Activated CD8-positive, alpha-beta T cell treated with anti-CD3 and anti-CD28 coated beads, Interleukin-2, amount 10 ng/mL, durations not matched to agents 7 days and 5 days (primary cell): ENCODE measurements around the gene WDR1. TPM values are rescaled to one million over a fixed set of nuclear protein-coding genes. Genes with fewer than 3 reads are reported as not detected.
A peak's percentile ranks its signal among the peaks of the same experiment; 100 is the strongest.

Source experiments
- ATAC-seq: fragments of 150-1000 bp; cut with Tn5 transposase; one replicate; pipeline ENCODE4 v1.10.0; 2021; ENCODE audit warnings: moderate library complexity
- CTCF ChIA-PET: fragments of 350-600 bp; sonication (Branson Sonifier 250); formaldehyde crosslinking; loops from one replicate; lab custom pipeline; 2021; ENCODE audit warnings: antibody characterized with exemption; lab: Charles Lee
- POLR2A ChIA-PET: fragments of 350-600 bp; sonication (Branson Sonifier 250); formaldehyde crosslinking; loops from one replicate; lab custom pipeline; 2021; ENCODE audit warnings: antibody characterized with exemption; lab: Charles Lee
- DNase-seq: peaks from one replicate; pipeline ENCODE4 v3.0.0-alpha.2; 2020
- H3K27ac Mint-ChIP-seq: one replicate; pipeline ENCODE4 v1.8.0; 2021; ENCODE audit warnings: mild to moderate bottlenecking, mixed read lengths
- H3K27me3 Mint-ChIP-seq: one replicate; pipeline ENCODE4 v1.8.0; 2021; ENCODE audit warnings: low read depth, mixed read lengths
- H3K36me3 Mint-ChIP-seq: one replicate; pipeline ENCODE4 v1.8.0; 2021; ENCODE audit warnings: low read depth, mixed read lengths
- H3K4me1 Mint-ChIP-seq: one replicate; pipeline ENCODE4 v1.8.0; 2021; ENCODE audit warnings: low read depth, mixed read lengths
- H3K4me3 Mint-ChIP-seq: one replicate; pipeline ENCODE4 v1.8.0; 2021; ENCODE audit warnings: mild to moderate bottlenecking, mixed read lengths
- H3K9me3 Mint-ChIP-seq: one replicate; pipeline ENCODE4 v1.8.0; 2022; ENCODE audit warnings: mixed read lengths; ENCODE audit not compliant: insufficient read depth
- total RNA-seq, 2 experiments: library from RNA; stranded (reverse); gene quantifications; one replicate each; pipeline ENCODE4 v1.2.3, GENCODE V29; 2021

The WDR1 gene
- total RNA-seq, result 100 to 1,000 TPM; 516 to 550 TPM

GRCh38 chr4:10116569-10117358 lies at the start of gene WDR1:
Gene WDR1, minus strand, starts transcription at chr4:10116799. Its CDS starts 133 bp downstream, at chr4:10116666.
- POLR2A ChIA-PET, result interaction anchor here (0.6 to 3.0 kb wide), 23 partner anchors 9 to 513 kb away, joined by 3 to 50 read pairs (median 5); partner anchors contain the start of gene ZNF518B
- DNase-seq (peak; percentile 93), ATAC-seq (peak; percentile 83)
- Mint-ChIP-seq H3K27ac (peak within 1 kb of the TSS; percentile 99), H3K4me3 (peak within 1 kb of the TSS; percentile 96), H3K36me3 (peaks cover 45% of the 10 kb centered on the region), H3K9me3 (no peaks in the 10 kb centered on the region), H3K4me1 (peaks cover 67% of the 10 kb centered on the region), H3K27me3 (no peaks in the 10 kb centered on the region)
- CTCF ChIA-PET, result interaction anchor here (1.5 to 7.4 kb wide), 9 partner anchors 8 to 344 kb away, joined by 5 to 52 read pairs (median 10); no protein-coding TSS in a partner anchor

- ChIA-PET CTCF (interaction anchor here (0.7 to 4.8 kb wide), 20 partner anchors 8 to 390 kb away, joined by 3 to 31 read pairs (median 4); no protein-coding TSS in a partner anchor), POLR2A (interaction anchor here (1.0 kb wide), 1 partner anchor 293 kb away, joined by 4 read pairs; the partner anchor contains the start of gene ZNF518B)
- peak; percentile 31 for DNase-seq
- H3K9me3 Mint-ChIP-seq, result no peaks in the 10 kb centered on the region
- no peak overlapping the region for H3K27ac Mint-ChIP-seq
- peaks cover 47% of the 10 kb centered on the region for H3K4me1 Mint-ChIP-seq
- H3K4me3 Mint-ChIP-seq, result no peak overlapping the region
- peaks cover 2% of the 10 kb centered on the region for H3K27me3 Mint-ChIP-seq
- no peak for ATAC-seq
- no peaks in the 10 kb centered on the region for H3K36me3 Mint-ChIP-seq
These were observed 48.3 kb upstream of the WDR1 start for GRCh38 chr4:10164877-10165283.

GRCh38 chr4:10163296-10163695 lies 46.7 kb upstream of the WDR1 start:
- DNase-seq, result no peak
- CTCF ChIA-PET, result interaction anchor here (1.1 to 4.8 kb wide), 8 partner anchors 9 to 374 kb away, joined by 3 to 31 read pairs (median 10); no protein-coding TSS in a partner anchor

GRCh38 chr4:10162341-10163000 lies 45.9 kb upstream of the WDR1 start:
- peak overlapping the region; percentile 93 for H3K27ac Mint-ChIP-seq

More at GRCh38 chr4:10163296-10163695, 46.7 kb upstream of the WDR1 start:
- peaks cover 53% of the 10 kb centered on the region for H3K4me1 Mint-ChIP-seq
- peak overlapping the region; percentile 30 for H3K27ac Mint-ChIP-seq
- H3K9me3 Mint-ChIP-seq, result no peaks in the 10 kb centered on the region
- H3K36me3 Mint-ChIP-seq, result no peaks in the 10 kb centered on the region
- H3K4me3 Mint-ChIP-seq, result no peak overlapping the region
- no peak for ATAC-seq
- POLR2A ChIA-PET, result interaction anchor here (1.3 to 2.0 kb wide), 2 partner anchors 46 to 47 kb away, joined by 4 to 10 read pairs; partner anchors contain the start of gene WDR1
- no peaks in the 10 kb centered on the region for H3K27me3 Mint-ChIP-seq

GRCh38 chr4:10161840-10162239 lies 45.2 kb upstream of the WDR1 start:
- DNase-seq (peak; percentile 81), ATAC-seq (peak; percentile 85)
- H3K4me3 Mint-ChIP-seq, result peak overlapping the region; percentile 9
- H3K9me3 Mint-ChIP-seq, result no peaks in the 10 kb centered on the region
- H3K36me3 Mint-ChIP-seq, result no peaks in the 10 kb centered on the region
- no peaks in the 10 kb centered on the region for H3K27me3 Mint-ChIP-seq
- ChIA-PET POLR2A (interaction anchor here (0.8 to 2.0 kb wide), 3 partner anchors 44 to 118 kb away, joined by 4 to 10 read pairs (median 5); no protein-coding TSS in a partner anchor), CTCF (interaction anchor here (0.8 to 5.2 kb wide), 15 partner anchors 10 to 390 kb away, joined by 3 to 97 read pairs (median 5); partner anchors contain the start of gene WDR1)
- H3K27ac Mint-ChIP-seq, result peak overlapping the region; percentile 93
- H3K4me1 Mint-ChIP-seq, result peaks cover 59% of the 10 kb centered on the region

More at GRCh38 chr4:10162341-10163000, 45.9 kb upstream of the WDR1 start:
- DNase-seq (no peak), ATAC-seq (peak; percentile 2)
- H3K4me3 Mint-ChIP-seq, result no peak overlapping the region
- CTCF ChIA-PET, result interaction anchor here (0.7 to 4.8 kb wide), 10 partner anchors 9 to 375 kb away, joined by 3 to 31 read pairs (median 8); no protein-coding TSS in a partner anchor
- H3K27me3 Mint-ChIP-seq, result no peaks in the 10 kb centered on the region
- POLR2A ChIA-PET, result interaction anchor here (1.3 to 2.0 kb wide), 2 partner anchors 45 to 46 kb away, joined by 4 to 10 read pairs; partner anchors contain the start of gene WDR1
- no peaks in the 10 kb centered on the region for H3K36me3 Mint-ChIP-seq
- H3K9me3 Mint-ChIP-seq, result no peaks in the 10 kb centered on the region
- H3K4me1 Mint-ChIP-seq, result peaks cover 59% of the 10 kb centered on the region

GRCh38 chr4:10161146-10161545 lies 44.5 kb upstream of the WDR1 start:
- Mint-ChIP-seq H3K27ac (peak overlapping the region; percentile 93), H3K36me3 (no peaks in the 10 kb centered on the region), H3K27me3 (no peaks in the 10 kb centered on the region), H3K4me1 (peaks cover 55% of the 10 kb centered on the region), H3K9me3 (no peaks in the 10 kb centered on the region), H3K4me3 (no peak overlapping the region)
- POLR2A ChIA-PET, result interaction anchor here (0.8 to 1.0 kb wide), 2 partner anchors 44 to 119 kb away, joined by 4 to 5 read pairs; no protein-coding TSS in a partner anchor
- DNase-seq (no peak), ATAC-seq (no peak)
- CTCF ChIA-PET, result interaction anchor here (0.6 to 5.2 kb wide), 22 partner anchors 9 to 394 kb away, joined by 3 to 97 read pairs (median 4); partner anchors contain the start of genes WDR1 and ZNF518B

- CTCF ChIA-PET, result interaction anchor here (0.6 to 5.2 kb wide), 23 partner anchors 9 to 391 kb away, joined by 3 to 97 read pairs (median 5); partner anchors contain the start of genes WDR1 and ZNF518B
- H3K27me3 Mint-ChIP-seq, result peaks cover 5% of the 10 kb centered on the region
- H3K36me3 Mint-ChIP-seq, result no peaks in the 10 kb centered on the region
- H3K27ac Mint-ChIP-seq, result peak overlapping the region; percentile 93
- DNase-seq, result peak; percentile 39
- no peak for ATAC-seq
- no peak overlapping the region for H3K4me3 Mint-ChIP-seq
- no peaks in the 10 kb centered on the region for H3K9me3 Mint-ChIP-seq
- POLR2A ChIA-PET, result interaction anchor here (3.4 kb wide), 1 partner anchor 43 kb away, joined by 17 read pairs; the partner anchor contains the start of gene WDR1
- peaks cover 55% of the 10 kb centered on the region for H3K4me1 Mint-ChIP-seq
These were observed 43.8 kb upstream of the WDR1 start for GRCh38 chr4:10160281-10160856.

GRCh38 chr4:10159671-10160070 lies 43.1 kb upstream of the WDR1 start:
- no peak overlapping the region for H3K27ac Mint-ChIP-seq
- no peaks in the 10 kb centered on the region for H3K9me3 Mint-ChIP-seq
- H3K27me3 Mint-ChIP-seq, result peaks cover 7% of the 10 kb centered on the region
- H3K4me3 Mint-ChIP-seq, result no peak overlapping the region
- peaks cover 51% of the 10 kb centered on the region for H3K4me1 Mint-ChIP-seq
- POLR2A ChIA-PET, result interaction anchor here (3.4 kb wide), 1 partner anchor 42 kb away, joined by 17 read pairs; the partner anchor contains the start of gene WDR1
- CTCF ChIA-PET, result interaction anchor here (1.1 to 5.2 kb wide), 17 partner anchors 9 to 396 kb away, joined by 3 to 97 read pairs (median 6); partner anchors contain the start of genes WDR1 and ZNF518B
- H3K36me3 Mint-ChIP-seq, result no peaks in the 10 kb centered on the region
- no peak for DNase-seq
- ATAC-seq, result no peak

- Mint-ChIP-seq H3K4me3 (no peak overlapping the region), H3K9me3 (no peaks in the 10 kb centered on the region), H3K27ac (no peak overlapping the region), H3K4me1 (peaks cover 46% of the 10 kb centered on the region), H3K36me3 (no peaks in the 10 kb centered on the region), H3K27me3 (peaks cover 7% of the 10 kb centered on the region)
- DNase-seq (no peak), ATAC-seq (no peak)
- ChIA-PET CTCF (interaction anchor here (0.9 to 5.2 kb wide), 23 partner anchors 8 to 397 kb away, joined by 3 to 97 read pairs (median 5); partner anchors contain the start of gene WDR1), POLR2A (interaction anchor here (0.9 to 3.4 kb wide), 2 partner anchors 23 to 41 kb away, joined by 3 to 17 read pairs; partner anchors contain the start of gene WDR1)
These were observed 41.8 kb upstream of the WDR1 start for GRCh38 chr4:10158333-10158942.
